K562 (cell line): Measurements from ENCODE around the gene SLC34A1. TPM values are rescaled to one million over a fixed set of nuclear protein-coding genes. Genes with fewer than 3 reads are reported as not detected.

Source experiments
- EP400 ChIP-seq: fragments of 450-650 bp; IDR thresholded peaks from 2 replicates; pipeline ENCODE4 v1.6.1; 2017; ENCODE audit warnings: antibody characterized with exemption, mild to moderate bottlenecking, moderate library complexity
- FOS ChIP-seq: IDR thresholded peaks from 3 replicates; pipeline ENCODE4 v1.6.1; 2011; ENCODE audit not compliant: insufficient read length; ENCODE audit errors: extremely low read depth
- FOXM1 ChIP-seq, 2 experiments: fragments of 450-650 bp in 1 of 2; sonication (generic) in 1 of 2; formaldehyde crosslinking in 1 of 2; IDR thresholded peaks; 2 replicates each; pipeline versions ENCODE4 v1.6.1 to v1.9.0; 2017 to 2022; ENCODE audit warnings: low read depth in 2 of 2, mild to moderate bottlenecking in 2 of 2, missing genetic modification reagents in 1 of 2, moderate library complexity in 1 of 2
- NFIC ChIP-seq: fragments of 450-650 bp; IDR thresholded peaks from 2 replicates; pipeline ENCODE4 v1.6.1; 2017; ENCODE audit warnings: mild to moderate bottlenecking, inconsistent platforms
- NR2C2 ChIP-seq, 2 experiments: fragments of 200-800 bp in 1 of 2; sonication (Bioruptor generic) in 1 of 2; sonication (generic) in 1 of 2; formaldehyde crosslinking in 1 of 2; IDR thresholded peaks; 2 replicates each; pipeline versions ENCODE4 v1.6.1 to v1.8.0; 2016 to 2022; ENCODE audit warnings: mild to moderate bottlenecking in 1 of 2, missing compliant biosample characterization in 1 of 2, missing genetic modification characterization in 1 of 2, missing genetic modification reagents in 1 of 2
- NRF1 ChIP-seq, 2 experiments: fragments of 450-650 bp; IDR thresholded peaks in 1 of 2; conservative IDR thresholded peaks in 1 of 2; 2 replicates each; pipeline ENCODE4 v1.6.1; 2014; ENCODE audit warnings: mild to moderate bottlenecking in 2 of 2
- RBFOX2 ChIP-seq: fragments of 200-400 bp; formaldehyde crosslinking; IDR thresholded peaks from 2 replicates; pipeline ENCODE4 v1.6.1; 2017; ENCODE audit warnings: low read depth, mild to moderate bottlenecking, low read length, moderate library complexity
- YY1 ChIP-seq, 3 experiments: IDR thresholded peaks; 2 replicates each; pipeline ENCODE4 v1.6.1; 2011; ENCODE audit warnings: low read length in 2 of 3, mild to moderate bottlenecking in 2 of 3, moderate library complexity in 2 of 3, borderline replicate concordance in 1 of 3, control low read depth in 1 of 3, low read depth in 1 of 3; ENCODE audit not compliant: insufficient read depth in 3 of 3, insufficient replicate concordance in 2 of 3, control insufficient read depth in 1 of 3, insufficient read length in 1 of 3; ENCODE audit errors: extremely low read depth in 1 of 3
- ZNF263 ChIP-seq: sonication (generic); formaldehyde crosslinking; IDR thresholded peaks from 2 replicates; pipeline ENCODE4 v1.8.0; 2022; ENCODE audit warnings: mild to moderate bottlenecking, missing genetic modification reagents, borderline replicate concordance
- ZNF408 ChIP-seq: fragments of 250-450 bp; sonication (Bioruptor Pico); IDR thresholded peaks from 2 replicates; pipeline ENCODE4 v1.4.0; 2020; ENCODE audit warnings: low read depth, mild to moderate bottlenecking, moderate library complexity
- polyA plus RNA-seq, 8 experiments: library from polyadenylated mRNA; depleted of rRNA in 4 of 8; stranded (reverse) in 5 of 8; unstranded in 3 of 8; fragments of >200 nt; fragmentation: Nextera tagmentation in 2 of 8; fragmentation: Illumina TruSeq in 1 of 8; extraction: Ambion mirVana in 2 of 8; extraction: Trizol in 1 of 8; gene quantifications; 2 replicates each; pipeline versions ENCODE4 v1.2.1 to v1.2.3, GENCODE V29; 2011 to 2014; ENCODE audit warnings: inconsistent platforms in 1 of 8, missing spikeins in 1 of 8
- total RNA-seq, 7 experiments: library from RNA; depleted of rRNA in 6 of 7; stranded (reverse); fragments of >200 nt in 6 of 7; fragmentation: Illumina TruSeq in 2 of 7; extraction: Trizol in 2 of 7; gene quantifications; 2 replicates each; pipeline versions ENCODE4 v1.2.1 to v1.2.3, GENCODE V29; 2011 to 2021; ENCODE audit warnings: low replicate concordance in 1 of 7
- TF ChIP-seq, protein P1 (sequence below): fragments of 250-450 bp; sonication (Bioruptor Pico); IDR thresholded peaks from 2 replicates; pipeline ENCODE4 v1.9.0; 2021; ENCODE audit warnings: mild to moderate bottlenecking, inconsistent platforms
- TF ChIP-seq, protein P2 (sequence below), 2 experiments: fragments of 150-350 bp in 1 of 2; IDR thresholded peaks; 2 replicates each; pipeline ENCODE4 v1.6.1; 2012 to 2016; ENCODE audit warnings: low read depth in 2 of 2, low read length in 2 of 2, mild to moderate bottlenecking in 1 of 2, moderate library complexity in 1 of 2
- TF ChIP-seq, protein P3 (sequence below): fragments of 450-650 bp; IDR thresholded peaks from 2 replicates; pipeline ENCODE4 v1.6.1; 2014; ENCODE audit warnings: low read depth, mild to moderate bottlenecking, moderate library complexity, borderline replicate concordance
- TF ChIP-seq, protein P4 (sequence below): fragments of 200-800 bp; sonication (Bioruptor generic); IDR thresholded peaks from 2 replicates; pipeline ENCODE4 v1.6.1; 2017; ENCODE audit warnings: missing genetic modification characterization, missing compliant biosample characterization

The SLC34A1 gene
- total and polyA plus RNA-seq, 9 of the 15 experiments (the other 6 are each of a cell fraction or from before 2014, with no cell fraction given): not detected

DNA sequence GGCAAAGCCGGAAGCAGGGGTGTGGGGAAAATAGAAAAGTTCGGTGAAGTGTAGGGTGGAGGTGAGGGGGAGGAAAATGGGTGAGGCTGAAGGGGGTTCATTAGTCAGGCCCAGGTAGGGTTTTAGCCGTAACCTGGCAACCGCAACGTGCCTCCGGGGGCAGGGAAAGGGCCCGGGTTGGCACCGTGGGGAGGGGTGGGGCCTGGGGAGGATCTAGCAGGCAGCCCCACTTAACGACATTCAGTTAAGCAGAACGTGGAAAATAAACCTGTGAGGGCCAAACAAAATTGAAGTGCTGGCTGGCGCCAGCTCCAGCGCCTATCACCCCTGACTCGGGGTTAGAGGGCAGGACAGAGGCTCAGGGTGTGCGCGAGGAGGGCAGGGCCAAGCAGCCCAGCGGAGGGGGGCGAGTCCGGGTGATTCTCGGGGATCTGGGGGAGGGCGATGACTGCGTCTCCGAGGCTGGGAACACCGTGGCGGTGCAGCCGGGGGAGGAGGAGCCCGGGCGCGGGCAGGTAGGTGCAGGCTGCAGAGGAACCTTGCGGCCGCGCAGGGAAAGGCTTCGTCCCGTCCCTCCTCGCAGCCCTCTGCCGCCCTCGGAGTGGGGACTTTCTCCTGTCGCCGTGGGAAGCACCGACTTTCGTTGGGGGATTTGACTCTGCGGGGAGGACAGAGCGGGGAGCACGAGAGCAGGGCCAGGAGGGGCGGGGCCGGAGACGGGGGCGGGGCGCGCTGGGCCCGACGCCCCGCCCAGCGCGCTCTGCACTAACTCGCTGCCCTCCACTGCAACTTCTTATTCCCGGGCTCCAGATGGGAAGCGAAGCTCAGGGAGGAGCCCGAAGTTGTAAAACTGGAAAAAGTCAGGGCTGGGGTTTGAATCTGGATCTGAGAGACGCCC, 21.4 kb upstream of the SLC34A1 start (continued):
- TF ChIP-seq, protein P1, sequence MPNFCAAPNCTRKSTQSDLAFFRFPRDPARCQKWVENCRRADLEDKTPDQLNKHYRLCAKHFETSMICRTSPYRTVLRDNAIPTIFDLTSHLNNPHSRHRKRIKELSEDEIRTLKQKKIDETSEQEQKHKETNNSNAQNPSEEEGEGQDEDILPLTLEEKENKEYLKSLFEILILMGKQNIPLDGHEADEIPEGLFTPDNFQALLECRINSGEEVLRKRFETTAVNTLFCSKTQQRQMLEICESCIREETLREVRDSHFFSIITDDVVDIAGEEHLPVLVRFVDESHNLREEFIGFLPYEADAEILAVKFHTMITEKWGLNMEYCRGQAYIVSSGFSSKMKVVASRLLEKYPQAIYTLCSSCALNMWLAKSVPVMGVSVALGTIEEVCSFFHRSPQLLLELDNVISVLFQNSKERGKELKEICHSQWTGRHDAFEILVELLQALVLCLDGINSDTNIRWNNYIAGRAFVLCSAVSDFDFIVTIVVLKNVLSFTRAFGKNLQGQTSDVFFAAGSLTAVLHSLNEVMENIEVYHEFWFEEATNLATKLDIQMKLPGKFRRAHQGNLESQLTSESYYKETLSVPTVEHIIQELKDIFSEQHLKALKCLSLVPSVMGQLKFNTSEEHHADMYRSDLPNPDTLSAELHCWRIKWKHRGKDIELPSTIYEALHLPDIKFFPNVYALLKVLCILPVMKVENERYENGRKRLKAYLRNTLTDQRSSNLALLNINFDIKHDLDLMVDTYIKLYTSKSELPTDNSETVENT (CRISPR knock-in tag): peak; percentile 59; the same call in 1 of the 2 replicates
- TF ChIP-seq, protein P2, sequence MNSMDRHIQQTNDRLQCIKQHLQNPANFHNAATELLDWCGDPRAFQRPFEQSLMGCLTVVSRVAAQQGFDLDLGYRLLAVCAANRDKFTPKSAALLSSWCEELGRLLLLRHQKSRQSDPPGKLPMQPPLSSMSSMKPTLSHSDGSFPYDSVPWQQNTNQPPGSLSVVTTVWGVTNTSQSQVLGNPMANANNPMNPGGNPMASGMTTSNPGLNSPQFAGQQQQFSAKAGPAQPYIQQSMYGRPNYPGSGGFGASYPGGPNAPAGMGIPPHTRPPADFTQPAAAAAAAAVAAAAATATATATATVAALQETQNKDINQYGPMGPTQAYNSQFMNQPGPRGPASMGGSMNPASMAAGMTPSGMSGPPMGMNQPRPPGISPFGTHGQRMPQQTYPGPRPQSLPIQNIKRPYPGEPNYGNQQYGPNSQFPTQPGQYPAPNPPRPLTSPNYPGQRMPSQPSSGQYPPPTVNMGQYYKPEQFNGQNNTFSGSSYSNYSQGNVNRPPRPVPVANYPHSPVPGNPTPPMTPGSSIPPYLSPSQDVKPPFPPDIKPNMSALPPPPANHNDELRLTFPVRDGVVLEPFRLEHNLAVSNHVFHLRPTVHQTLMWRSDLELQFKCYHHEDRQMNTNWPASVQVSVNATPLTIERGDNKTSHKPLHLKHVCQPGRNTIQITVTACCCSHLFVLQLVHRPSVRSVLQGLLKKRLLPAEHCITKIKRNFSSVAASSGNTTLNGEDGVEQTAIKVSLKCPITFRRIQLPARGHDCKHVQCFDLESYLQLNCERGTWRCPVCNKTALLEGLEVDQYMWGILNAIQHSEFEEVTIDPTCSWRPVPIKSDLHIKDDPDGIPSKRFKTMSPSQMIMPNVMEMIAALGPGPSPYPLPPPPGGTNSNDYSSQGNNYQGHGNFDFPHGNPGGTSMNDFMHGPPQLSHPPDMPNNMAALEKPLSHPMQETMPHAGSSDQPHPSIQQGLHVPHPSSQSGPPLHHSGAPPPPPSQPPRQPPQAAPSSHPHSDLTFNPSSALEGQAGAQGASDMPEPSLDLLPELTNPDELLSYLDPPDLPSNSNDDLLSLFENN (IDR thresholded peaks at IDR 0.05; ENCODE audit: low read depth in 2 of 2, low read length in 2 of 2): no peak
- TF ChIP-seq YY1 (IDR thresholded peaks at IDR 0.05; ENCODE audit: borderline replicate concordance in 1 of 3, control insufficient read depth in 1 of 3, extremely low read depth in 1 of 3, insufficient read depth in 3 of 3, insufficient read length in 1 of 3, insufficient replicate concordance in 2 of 3, low read depth in 1 of 3, low read length in 2 of 3) (peak in 2 of 3 experiments; percentile 5 to 39), ZNF263 (CRISPR knock-in tag) (peak; percentile 99), ZNF408 (no peak), NFIC (0 out of 2 replicates have a peak, but pooled peaks have one; percentile 15), EP400 (peak; percentile 77), FOS (no peak), FOXM1 (IDR thresholded peaks at IDR 0.05; ENCODE audit: low read depth) (no peak), FOXM1 (CRISPR knock-in tag; IDR thresholded peaks at IDR 0.05; ENCODE audit: low read depth) (0 out of 2 replicates have a peak, but pooled peaks have one; percentile 38), RBFOX2 (peak; percentile 62), NR2C2 (CRISPR knock-in tag; IDR thresholded peaks at IDR 0.05) (no peak), NR2C2 (tag; IDR thresholded peaks at IDR 0.05) (peak; percentile 91), NRF1 (conservative IDR thresholded peaks at IDR 0.05 in 1 of 2, IDR thresholded peaks at IDR 0.05 in 1 of 2) (peak; percentile 76 to 80)
- TF ChIP-seq, protein P3, sequence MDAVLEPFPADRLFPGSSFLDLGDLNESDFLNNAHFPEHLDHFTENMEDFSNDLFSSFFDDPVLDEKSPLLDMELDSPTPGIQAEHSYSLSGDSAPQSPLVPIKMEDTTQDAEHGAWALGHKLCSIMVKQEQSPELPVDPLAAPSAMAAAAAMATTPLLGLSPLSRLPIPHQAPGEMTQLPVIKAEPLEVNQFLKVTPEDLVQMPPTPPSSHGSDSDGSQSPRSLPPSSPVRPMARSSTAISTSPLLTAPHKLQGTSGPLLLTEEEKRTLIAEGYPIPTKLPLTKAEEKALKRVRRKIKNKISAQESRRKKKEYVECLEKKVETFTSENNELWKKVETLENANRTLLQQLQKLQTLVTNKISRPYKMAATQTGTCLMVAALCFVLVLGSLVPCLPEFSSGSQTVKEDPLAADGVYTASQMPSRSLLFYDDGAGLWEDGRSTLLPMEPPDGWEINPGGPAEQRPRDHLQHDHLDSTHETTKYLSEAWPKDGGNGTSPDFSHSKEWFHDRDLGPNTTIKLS: peak; percentile 27; the same call in 1 of the 2 replicates
- TF ChIP-seq, protein P4, sequence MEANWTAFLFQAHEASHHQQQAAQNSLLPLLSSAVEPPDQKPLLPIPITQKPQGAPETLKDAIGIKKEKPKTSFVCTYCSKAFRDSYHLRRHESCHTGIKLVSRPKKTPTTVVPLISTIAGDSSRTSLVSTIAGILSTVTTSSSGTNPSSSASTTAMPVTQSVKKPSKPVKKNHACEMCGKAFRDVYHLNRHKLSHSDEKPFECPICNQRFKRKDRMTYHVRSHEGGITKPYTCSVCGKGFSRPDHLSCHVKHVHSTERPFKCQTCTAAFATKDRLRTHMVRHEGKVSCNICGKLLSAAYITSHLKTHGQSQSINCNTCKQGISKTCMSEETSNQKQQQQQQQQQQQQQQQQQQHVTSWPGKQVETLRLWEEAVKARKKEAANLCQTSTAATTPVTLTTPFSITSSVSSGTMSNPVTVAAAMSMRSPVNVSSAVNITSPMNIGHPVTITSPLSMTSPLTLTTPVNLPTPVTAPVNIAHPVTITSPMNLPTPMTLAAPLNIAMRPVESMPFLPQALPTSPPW: peak; percentile 93
